HG03045 (cell line): ENCODE data around the gene GCK.

ENCODE experiments used
- ATAC-seq: cut with Tn5 transposase; IDR thresholded peaks from one replicate; pipeline ENCODE4 v1.9.1; 2021; ENCODE audit warnings: mild to moderate bottlenecking, moderate library complexity; ENCODE audit not compliant: unreplicated experiment

GCK gene

DNA sequence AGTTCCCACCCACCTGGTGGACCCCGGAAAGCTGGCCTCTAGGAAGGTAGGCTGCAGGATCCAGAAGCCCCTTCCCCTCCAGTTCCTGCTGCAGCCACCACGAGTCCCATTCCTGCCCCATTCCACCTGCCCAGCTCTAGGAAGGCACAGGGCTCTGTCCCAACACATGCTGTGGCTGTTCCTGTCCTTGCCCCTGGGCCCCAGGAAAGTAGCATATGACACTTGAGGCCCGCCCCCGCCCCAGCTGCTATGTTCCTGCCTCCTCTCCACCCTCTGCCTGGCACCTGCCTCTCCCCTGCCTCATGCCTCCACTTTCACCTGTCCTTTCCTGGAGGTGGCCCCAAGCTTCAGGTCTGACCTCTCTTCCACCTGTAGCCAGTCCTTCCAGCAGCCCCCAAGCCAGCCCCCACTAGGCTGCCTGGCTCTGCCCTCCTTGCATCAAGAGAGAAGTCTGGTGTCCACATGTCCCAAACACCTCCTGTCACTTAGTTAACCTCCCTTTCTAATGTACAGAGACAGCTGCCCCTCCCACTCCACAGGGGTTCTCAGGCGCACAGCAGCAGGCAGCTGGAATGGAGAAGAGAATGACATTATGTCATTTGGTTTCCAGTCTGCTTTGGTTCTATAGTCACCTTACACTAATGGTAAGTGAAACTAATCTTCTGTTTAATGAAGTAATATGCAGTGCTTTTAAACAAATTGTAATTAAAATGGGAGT, 34.3 kb upstream of the GCK start:
- no peak for ATAC-seq

DNA sequence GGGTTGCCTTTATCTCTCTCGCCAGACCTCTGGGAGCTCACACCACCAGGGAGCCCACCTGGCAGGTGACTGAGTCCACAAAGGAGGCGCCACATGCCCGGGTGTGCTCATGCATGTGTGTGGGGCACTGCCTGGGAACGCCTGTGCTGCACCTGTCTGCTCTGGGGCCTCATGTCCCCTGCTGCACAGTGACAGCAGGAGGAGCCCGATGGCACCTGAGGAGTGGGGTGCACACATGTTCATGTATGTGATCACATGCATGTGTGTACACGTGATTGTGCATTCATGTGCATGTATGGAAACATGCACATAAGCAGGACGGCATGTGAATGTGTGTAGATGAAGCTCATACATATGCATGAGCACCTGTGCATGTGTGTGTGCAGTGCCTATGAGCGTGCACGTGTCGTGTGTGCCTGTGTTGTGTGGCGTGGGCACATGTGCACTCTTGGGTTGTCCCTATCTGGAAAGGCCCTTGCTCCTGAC, 33.6 kb upstream of the GCK start:
- ATAC-seq = no peak

DNA sequence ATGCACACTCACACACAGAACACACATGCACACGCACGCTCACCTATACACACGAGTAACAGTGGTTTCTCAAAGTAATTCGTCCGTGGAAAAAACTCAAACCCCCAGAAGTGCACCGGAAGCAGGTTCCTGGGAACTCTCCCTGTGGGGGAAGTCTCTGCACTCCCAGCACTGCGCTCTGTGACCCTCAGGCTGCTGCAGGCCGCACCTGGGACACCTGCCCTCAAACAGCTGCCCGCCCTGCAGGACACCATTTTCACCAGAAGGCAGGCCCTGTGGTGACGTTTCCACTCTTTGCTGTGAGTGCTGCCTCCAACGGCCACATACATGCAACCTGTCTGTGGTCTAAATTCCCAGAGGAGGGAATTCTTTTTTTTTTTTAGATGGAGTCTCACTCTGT, 32.8 kb upstream of the GCK start:
- no peak for ATAC-seq

DNA sequence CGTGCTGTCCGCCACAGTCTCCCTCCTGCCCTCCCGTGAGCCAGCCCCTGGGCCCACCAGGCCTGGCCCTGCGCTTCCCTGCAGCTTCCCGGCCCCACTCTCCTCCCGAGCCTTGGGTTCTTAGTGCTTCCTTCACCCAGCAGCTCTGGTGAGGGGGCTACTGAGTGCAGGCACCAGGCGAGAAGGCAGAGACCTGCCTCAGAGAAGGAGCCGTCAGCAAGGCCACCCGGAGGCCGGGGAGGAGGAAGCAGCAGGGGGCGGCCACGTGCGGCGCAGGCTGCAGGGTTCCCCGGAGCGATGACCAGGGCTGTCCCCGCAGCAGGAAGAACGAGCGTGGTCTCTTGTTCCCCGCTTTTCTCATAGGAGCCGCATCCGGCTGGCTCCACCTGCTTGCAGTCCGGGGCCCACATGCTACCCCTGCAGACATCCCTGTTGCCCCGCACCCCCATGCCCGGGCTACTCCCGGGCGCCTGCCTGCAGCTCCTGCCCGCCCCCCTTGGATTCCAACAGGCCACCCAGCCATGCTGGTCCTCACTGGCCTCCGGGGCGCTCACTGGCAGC, 32.1 kb upstream of the GCK start:
- no peak for ATAC-seq

DNA sequence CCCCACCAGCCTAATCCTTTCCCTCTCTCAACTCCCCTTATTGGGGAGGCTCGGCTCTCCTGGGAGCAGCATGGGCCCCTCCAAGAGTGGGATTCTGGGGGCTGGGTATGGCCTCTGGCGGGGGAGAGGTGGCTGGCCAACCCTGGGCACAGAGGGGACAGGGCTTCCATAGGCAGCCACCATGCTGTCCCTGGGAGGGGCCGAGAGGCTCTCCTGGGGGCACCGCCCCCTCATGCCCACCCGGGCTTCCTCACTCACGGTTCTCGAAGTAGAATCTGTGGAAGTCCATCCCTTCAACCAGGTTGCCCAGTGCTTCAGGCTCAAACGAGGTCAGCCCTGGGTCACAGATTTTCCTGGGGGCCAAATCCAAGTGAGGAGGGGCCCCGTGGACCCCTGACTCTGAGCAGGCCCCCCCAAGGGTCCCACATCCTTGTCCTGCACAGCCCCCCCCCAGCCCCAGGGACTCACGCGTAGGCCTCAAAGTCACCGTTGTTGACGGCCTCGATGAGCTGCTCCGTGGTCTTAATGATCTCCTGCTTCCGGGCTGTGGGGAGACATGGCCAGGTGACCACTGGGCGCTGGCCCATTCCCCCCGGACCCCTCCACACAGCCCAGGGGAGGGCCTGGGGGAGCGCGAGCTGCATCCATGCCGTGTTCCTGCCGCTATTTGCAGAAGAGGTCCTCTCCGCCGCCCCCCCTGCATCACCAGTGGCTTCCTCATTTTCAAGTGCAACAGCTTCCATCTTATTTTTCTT, 31.3 kb upstream of the GCK start:
- no peak for ATAC-seq

DNA sequence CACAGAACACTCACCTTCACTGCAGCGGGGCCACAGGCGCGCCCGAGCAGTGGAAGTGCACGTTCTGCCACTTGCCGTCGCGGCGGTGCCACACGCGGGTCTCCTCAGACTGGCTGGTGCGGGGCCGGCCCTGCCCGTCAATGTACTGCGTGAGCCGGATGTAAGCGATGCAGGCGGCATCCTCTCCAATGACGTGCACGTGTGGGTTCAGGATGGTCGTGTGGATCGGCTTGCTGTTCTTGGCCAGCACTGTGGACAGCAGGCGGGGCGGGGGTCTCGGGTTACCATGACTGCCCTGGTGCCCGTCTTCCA, 30.8 kb upstream of the GCK start:
- ATAC-seq = no peak

DNA sequence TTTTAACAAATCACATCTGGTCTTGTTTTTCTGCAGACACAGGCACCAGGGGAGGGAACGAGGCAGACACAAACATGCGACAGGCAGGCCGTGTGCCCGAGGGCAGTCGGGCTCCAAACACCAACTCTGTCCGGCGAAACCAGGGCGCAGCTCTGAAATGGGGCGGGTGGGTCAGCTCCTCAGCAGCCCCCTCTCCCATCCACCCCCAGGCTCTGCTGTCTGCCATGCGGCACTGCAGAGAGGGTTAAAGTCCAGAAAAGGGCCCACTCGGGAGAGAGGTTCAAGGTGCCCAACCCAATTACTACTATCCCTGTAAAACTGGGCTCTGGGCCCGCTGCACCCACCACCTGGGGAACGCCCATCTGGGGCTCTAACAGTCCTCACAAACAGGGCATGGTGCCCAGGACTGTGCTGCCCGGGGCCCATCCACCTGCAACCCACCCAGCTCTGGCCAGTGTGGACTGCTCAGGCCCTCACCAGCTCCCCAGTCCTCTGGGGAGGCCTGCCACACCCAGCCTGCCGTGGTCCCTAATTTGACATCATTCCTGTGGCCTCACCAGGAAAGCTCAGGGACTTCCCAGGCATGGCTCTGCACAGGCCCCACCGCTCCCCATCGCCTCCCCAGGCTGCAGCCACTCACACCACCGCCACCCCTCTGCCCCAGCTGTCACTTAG, 30.3 kb upstream of the GCK start:
- ATAC-seq = no peak

DNA sequence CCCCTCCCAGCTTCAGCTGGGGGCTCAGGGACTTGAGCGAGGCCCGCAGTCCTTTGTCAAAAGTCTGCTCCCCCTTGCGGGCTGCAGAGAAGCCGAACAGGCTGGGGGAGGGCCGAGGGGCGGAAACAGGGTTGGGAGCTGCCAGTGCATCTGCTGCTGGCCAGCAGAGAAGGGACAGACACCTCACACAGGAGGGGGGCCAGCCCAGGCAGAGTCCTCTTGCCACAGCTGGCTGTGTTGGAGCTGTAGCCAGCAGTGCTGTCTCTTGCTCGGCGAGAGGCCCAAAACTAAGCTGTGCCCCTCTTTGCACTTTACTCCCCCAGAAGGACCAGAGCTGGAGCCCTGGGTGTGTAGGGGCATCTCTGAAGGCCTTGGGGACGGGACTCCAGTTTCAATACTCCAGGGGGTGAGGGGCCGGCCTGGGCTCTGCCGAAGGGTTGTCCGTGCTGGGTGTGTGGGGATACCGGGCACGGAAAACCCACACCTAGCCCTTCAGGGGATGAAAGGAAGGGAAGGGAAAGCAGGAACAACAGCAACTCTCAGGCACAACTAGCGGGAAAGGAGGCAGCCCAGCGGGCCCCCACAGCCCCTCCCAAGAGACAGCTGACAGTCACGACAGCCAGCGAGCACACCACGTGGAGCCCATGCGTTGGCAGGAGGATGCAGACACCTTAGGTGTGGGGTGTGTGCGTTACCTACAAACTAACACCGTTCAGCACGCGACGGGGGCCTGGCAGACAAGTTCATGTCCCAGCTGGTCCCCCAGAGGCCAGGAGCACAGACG, 29.4 kb upstream of the GCK start:
- ATAC-seq = no peak

DNA sequence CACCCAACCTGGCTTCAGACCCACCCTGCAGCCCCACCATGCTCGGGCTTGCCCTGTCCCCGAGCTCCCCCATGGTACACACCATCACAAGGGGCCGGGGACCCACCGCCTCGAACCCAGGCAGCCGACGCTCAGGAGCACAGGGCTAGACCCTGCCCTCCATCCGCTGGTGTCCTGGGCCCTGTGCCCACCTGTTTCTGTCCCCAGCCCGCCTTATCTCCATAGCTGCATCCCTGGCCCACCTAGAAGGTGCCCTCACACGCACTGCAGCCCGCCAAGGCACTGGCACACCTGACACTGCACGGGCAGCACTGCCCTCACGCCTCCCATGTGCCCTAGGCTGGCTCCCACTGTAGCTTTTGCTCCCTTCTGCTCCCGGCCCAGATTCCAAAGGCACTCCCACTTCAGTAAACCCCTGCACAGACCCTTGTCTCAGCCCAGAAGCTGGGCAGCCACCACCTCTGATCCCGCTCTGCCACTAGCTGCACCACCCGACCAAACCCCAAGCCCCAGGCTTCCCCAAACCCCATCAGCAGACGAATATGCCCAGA, 28.7 kb upstream of the GCK start:
- ATAC-seq = no peak

DNA sequence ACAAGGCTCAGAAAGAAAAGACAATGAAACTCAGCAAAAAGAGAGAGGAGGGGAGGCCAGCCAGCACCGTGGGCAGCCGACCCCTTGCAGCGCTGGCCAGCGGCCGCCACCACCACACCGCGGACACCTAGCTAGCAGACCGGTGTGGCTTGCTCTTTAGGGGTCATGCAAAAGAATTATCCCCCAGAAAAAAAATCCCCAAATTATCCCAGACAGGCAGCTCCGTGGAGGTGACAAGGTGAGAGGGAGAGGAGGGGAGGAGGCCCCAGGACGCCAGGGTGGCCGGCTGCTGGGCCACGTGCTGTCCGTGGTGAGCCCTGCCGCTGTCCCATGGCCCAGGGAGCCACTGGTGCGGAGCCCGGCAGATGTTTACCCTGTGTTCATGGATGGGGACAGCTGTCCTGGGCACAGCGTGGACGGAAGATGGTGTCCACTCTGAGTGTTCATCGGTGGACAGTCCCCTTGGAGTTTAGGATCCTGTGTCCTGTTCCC, 28.0 kb upstream of the GCK start:
- no peak for ATAC-seq

DNA sequence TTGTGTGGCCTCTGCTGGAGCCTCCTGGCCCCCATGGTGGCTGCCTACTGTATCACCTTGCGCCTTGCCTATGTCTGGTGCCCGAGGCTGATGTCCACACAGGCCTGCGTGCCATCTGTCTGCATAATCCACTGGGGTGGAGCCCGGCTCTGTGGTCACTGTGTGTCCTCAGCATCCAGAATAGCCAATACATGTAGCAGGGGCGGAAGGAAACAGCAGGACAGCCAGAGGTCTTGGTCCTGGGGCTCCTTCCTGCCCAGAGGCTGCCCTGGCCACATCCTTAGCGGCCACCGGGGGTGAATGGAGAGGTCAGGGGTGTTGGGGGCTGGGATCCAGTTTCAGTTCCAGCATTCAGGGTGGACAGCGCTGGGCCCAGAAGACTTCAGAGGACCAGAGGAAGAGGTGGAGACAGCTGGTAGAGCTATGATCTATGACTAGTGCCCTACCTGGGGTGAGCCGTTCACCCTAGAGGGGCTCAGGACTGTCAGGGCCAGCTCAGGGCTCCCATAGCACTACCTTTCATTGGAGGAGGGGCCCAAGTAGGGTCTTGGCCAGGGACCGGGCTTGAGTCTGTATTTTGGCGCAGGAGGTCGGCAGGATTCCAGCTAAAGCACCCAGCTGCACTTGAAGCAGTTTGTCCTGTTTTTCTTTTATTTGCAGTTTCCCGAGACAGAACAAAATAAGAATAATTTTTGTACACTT, 27.4 kb upstream of the GCK start:
- ATAC-seq = no peak

DNA sequence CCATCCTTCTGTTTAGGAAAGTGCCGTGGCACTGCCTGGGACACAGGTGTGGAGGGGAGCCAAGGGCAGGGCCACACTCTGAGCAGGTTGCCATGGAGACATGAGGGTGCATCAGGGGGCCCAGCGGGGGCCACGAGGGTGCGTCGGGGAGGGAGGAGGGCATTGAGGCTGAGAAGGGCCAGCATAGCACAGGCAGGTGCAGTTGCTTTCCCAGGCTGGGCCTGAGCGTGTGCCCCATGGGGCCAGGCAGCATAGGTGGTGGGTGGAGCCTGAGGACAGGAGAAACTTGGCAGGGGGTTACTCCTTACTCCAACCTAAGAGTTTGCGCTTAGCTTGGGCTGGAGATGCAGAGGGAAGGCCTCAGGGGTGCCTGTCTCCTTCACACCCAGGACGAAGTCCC, 26.8 kb upstream of the GCK start:
- no peak for ATAC-seq

DNA sequence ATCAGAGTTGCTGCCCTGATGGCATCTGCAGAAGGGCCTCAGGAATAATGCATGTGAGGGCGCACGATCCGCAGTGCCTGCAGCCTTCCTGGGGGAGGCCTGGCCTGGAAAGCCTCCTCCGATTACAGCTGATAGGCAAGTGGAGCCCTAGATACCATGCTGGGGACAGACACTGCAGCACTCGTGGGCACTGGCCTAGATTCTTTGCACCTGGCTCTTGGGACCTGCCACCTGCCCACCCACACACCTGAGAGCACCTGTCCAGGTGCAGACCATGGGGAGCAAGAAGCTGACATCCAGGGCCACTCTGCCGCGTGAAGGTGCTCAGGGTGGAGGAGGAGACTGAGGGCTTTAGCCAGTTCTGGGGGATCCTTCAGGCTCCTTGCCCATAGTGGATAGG, 26.3 kb upstream of the GCK start:
- ATAC-seq = no peak

DNA sequence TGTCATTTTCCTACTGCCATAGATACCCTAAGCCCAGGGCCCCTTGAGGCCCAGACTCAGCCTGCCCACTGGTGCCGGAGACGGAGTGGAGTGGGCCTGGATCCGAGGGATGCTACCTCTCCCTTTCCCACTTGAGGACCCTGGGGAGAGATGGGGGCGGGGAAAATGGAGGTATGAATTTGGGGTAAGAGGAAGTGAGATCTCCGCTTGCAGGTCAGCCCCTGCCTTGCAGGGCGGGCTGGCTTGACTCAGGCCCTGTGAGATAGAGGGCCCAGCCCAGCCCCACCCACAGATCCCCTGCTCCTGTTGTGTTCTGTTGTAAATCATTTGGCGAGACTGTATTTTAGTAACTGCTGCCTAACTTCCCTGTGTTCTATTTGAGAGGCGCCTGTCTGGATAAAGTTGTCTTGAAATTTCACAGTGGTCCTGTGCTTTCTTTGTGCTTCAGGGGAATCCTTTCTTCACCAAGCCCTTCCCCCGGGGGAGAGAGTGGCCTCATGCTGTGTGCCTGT, 24.7 kb upstream of the GCK start:
- ATAC-seq = no peak

DNA sequence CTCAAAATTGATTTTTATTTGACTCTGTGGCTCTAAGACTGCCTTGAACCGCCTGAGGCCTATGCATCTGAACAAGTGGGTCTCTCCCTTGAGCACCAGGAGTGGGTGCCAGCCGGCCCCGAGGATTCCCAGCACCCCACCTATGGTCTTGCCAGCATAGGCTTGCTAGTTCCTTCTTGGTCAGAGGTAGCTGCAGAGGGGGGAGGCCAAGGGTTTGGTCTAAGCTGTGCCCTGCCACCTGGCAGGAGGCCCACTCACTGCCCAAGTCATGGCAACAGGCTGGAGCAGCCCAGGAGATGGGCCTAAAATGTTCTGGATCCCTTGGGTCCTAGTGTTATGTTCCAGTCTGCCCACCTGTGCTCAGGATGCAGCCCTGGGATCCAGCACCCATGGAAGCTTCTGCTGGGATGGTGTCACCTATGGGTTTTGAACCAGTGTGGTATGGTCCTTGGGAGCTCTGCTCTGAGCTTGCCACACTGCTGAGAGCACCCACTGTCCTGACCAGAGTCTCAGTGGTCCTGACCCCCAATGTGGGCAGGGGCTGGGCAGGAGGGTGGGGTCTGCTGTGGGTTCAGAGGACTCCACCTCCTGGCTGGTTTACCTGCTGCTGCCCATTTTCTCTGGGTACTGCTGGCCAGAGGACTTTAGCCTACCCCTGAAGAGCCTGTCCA, 24.1 kb upstream of the GCK start:
- no peak for ATAC-seq

DNA sequence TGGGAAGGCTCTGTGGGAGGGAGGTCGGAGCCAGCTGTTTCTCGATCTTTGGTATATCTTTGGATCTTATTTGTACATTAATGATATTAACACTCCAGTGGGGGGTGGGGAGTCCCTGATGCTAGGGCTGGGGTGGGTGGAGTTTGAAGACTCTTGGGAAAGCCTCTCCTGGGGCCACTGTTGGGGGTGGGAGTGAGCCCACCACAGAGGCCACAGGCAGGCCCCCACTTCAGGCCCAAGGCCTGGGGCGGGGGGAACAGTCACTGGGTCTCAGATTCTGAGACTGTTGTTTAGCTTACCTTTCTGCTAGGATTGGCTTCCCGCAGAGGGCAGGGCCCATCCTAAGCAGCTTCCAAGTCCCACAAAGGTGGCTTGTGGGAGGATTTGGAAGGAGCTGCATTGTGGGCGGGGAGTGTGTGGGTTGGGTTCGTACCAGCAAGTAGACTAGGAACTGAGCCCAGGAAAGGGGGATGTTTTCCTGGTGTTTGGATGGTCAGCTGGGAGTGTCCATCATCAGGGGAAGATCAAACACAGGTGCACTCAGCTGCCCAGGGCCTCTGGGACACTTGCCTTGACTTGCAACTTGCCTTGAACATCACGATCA, 23.4 kb upstream of the GCK start:
- ATAC-seq = no peak

DNA sequence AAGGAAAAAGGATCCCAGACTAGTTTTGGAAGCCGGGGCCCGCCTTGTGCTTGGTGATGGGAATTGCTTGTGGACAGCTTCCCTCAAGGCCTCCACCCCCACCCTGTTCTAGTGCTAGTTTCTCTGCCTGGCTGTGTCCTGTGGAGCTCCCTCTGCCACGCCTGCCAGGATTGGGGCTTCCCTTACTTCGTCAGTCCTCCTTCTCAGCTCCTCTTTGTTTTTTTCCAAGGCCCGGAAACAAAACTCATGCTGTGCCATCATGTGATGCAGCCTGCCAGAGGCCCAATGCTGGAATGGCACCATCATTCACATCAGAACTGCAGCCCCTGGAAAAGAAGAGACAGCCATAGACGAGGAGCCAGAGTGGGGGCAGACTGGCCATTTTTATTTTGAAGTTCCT, 22.8 kb upstream of the GCK start:
- ATAC-seq = no peak

DNA sequence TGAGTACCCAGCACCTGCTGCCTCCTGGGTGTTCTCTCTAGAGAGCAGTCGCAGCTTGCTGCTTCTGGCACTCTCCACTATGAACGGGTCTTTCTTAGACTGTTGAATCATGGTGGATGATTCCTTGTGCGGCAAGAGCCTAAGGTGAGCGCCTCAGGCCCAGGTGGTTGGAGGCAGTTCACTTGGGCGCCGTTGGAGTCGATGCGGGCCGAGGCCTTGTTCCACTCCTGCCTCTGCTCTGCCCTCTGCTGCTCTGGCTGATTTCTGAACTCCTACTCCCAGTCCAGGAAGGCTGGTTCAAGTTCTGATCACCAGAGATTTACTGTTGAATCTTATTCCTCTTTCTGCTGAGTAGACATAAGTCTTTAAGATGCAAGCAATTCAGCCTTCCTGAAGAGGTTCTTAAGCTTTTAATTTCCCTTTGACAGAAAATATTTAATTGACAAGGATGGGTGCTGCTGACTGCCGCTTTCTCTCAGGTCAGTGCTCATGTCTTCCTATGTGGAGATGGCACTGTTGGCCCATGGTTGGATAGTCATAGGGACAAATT, 22.0 kb upstream of the GCK start:
- ATAC-seq = no peak

DNA sequence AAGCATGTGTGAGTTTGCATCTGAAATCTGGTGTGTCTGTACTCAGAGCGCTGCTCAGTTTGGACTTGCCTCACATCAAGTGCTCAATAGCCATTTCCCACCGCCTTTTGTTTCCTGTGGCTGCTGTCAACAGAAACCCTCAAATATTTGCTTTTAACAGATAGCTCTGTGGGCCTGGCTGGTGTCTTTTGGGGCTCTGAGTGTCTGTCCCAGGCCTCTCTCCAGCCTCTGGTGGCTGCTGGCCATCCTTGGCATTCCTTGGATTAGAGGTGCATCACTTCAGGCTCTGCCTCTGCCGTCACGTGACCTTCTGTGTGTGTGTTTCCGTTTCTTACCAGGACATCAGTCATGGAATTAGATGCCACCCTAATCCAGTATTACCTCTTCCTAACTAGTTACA, 20.9 kb upstream of the GCK start:
- ATAC-seq = no peak
